ENCODE results near the gene SEC14L2.

GRCh38 chr22:30361916-30362650 lies 34.7 kb upstream of the SEC14L2 start:
- TF ChIP-seq CTCF (conservative IDR thresholded peaks at IDR 0.05) (no peak), EZH2 (IDR thresholded peaks at IDR 0.05; ENCODE audit: low read depth) (no peak)
